ENCODE data around the gene RYR2. TPM values are rescaled to one million over a fixed set of nuclear protein-coding genes. Genes with fewer than 3 reads are reported as not detected.

Gene RYR2
- total RNA-seq, 1 donor = not detected

- no peak overlapping the region for H3K4me3 ChIP-seq (ENCODE audit: low read depth, low read length)
- no peak for DNase-seq (ENCODE audit: low read depth)
- no peak for TF ChIP-seq CTCF (IDR thresholded peaks at IDR 0.05; ENCODE audit: insufficient read depth, low read length)
Observed at GRCh38 chr1:237396426-237396825, 354.4 kb downstream of the RYR2 start.

GRCh38 chr1:237398751-237399150, 356.8 kb downstream of the RYR2 start:
- no peak overlapping the region for H3K4me3 ChIP-seq (ENCODE audit: low read depth, low read length)
- DNase-seq (ENCODE audit: low read depth) = no peak
- no peak for TF ChIP-seq CTCF (IDR thresholded peaks at IDR 0.05; ENCODE audit: insufficient read depth, low read length)

- H3K4me3 ChIP-seq (ENCODE audit: low read depth, low read length) = no peak overlapping the region
- TF ChIP-seq CTCF (IDR thresholded peaks at IDR 0.05; ENCODE audit: insufficient read depth, low read length) = no peak
- no peak for DNase-seq (ENCODE audit: low read depth)
Observed at GRCh38 chr1:237405912-237406311, 363.9 kb downstream of the RYR2 start.

GRCh38 chr1:237411621-237412020, 369.6 kb downstream of the RYR2 start:
- no peak for TF ChIP-seq CTCF (IDR thresholded peaks at IDR 0.05; ENCODE audit: insufficient read depth, low read length)
- no peak for DNase-seq (ENCODE audit: low read depth)

GRCh38 chr1:237416924-237417655, 375.1 kb downstream of the RYR2 start:
- no peak for TF ChIP-seq CTCF (IDR thresholded peaks at IDR 0.05; ENCODE audit: insufficient read depth, low read length)
- no peak for DNase-seq (ENCODE audit: low read depth)
- no peak overlapping the region for H3K4me3 ChIP-seq (ENCODE audit: low read depth, low read length)

More at GRCh38 chr1:237411621-237412020, 369.6 kb downstream of the RYR2 start:
- H3K4me3 ChIP-seq (ENCODE audit: low read depth, low read length) = no peak overlapping the region

- H3K4me3 ChIP-seq (ENCODE audit: low read depth, low read length) = no peak overlapping the region
- no peak for DNase-seq (ENCODE audit: low read depth)
- TF ChIP-seq CTCF (IDR thresholded peaks at IDR 0.05; ENCODE audit: insufficient read depth, low read length) = no peak
Observed at GRCh38 chr1:237428809-237429208, 386.8 kb downstream of the RYR2 start.

GRCh38 chr1:237429252-237429651, 387.3 kb downstream of the RYR2 start:
- no peak for DNase-seq (ENCODE audit: low read depth)
- no peak overlapping the region for H3K4me3 ChIP-seq (ENCODE audit: low read depth, low read length)
- no peak for TF ChIP-seq CTCF (IDR thresholded peaks at IDR 0.05; ENCODE audit: insufficient read depth, low read length)

All from fibroblast of the aortic adventitia (primary cell).